H1 (cell line): ENCODE data around the gene TMEM179B. TPM values are rescaled to one million over a fixed set of nuclear protein-coding genes. Genes with fewer than 3 reads are reported as not detected.

Experiments used
- ASH2L ChIP-seq: fragments of 200-600, 300-600 bp; sonication (generic); IDR thresholded peaks from one replicate; pipeline ENCODE4 v1.7.1; 2017; ENCODE audit warnings: low read length
- HDAC2 ChIP-seq, 2 experiments: fragments of 300-600 bp in 1 of 2; sonication (generic) in 1 of 2; IDR thresholded peaks; 2 replicates each; pipeline ENCODE4 v1.6.1; 2011 to 2012; ENCODE audit warnings: low read depth in 2 of 2, low read length in 2 of 2, mild to moderate bottlenecking in 2 of 2, moderate library complexity in 2 of 2, borderline replicate concordance in 1 of 2, inconsistent platforms in 1 of 2
- MAFK ChIP-seq: IDR thresholded peaks from 2 replicates; pipeline ENCODE4 v1.6.1; 2012; ENCODE audit warnings: low read depth, mild to moderate bottlenecking, improper control_type of control experiment, low read length
- NANOG ChIP-seq: IDR thresholded peaks from 2 replicates; pipeline ENCODE4 v1.6.1; 2011; ENCODE audit warnings: low read length, low read depth, mild to moderate bottlenecking, inconsistent platforms; ENCODE audit not compliant: insufficient read depth, poor library complexity, severe bottlenecking
- POLR2A ChIP-seq, 2 experiments: IDR thresholded peaks; 1 replicate in 1 of 2; 2 replicates in 1 of 2; pipeline ENCODE4 v1.6.1; 2011; ENCODE audit warnings: low read depth in 2 of 2, low read length in 2 of 2, mild to moderate bottlenecking in 2 of 2; ENCODE audit errors: control extremely low read depth in 1 of 2
- RBBP5 ChIP-seq: IDR thresholded peaks from 2 replicates; pipeline ENCODE4 v1.7.1; 2012; ENCODE audit warnings: low read depth, mild to moderate bottlenecking, inconsistent platforms, low read length, moderate library complexity, borderline replicate concordance
- RFX5 ChIP-seq: IDR thresholded peaks from 2 replicates; pipeline ENCODE4 v1.6.1; 2011; ENCODE audit warnings: low read depth, low read length, improper control_type of control experiment, borderline replicate concordance
- SAP30 ChIP-seq: fragments of 300-600 bp; sonication (generic); IDR thresholded peaks from 2 replicates; pipeline ENCODE4 v1.7.1; 2012; ENCODE audit warnings: low read length, moderate library complexity, mild to moderate bottlenecking, inconsistent platforms; ENCODE audit not compliant: insufficient read depth, insufficient replicate concordance
- SIN3A ChIP-seq, 2 experiments: IDR thresholded peaks in 1 of 2; conservative IDR thresholded peaks in 1 of 2; 2 replicates each; pipeline ENCODE4 v1.6.1; 2011 to 2012; ENCODE audit warnings: low read length in 2 of 2, improper control_type of control experiment in 1 of 2, low read depth in 1 of 2, mild to moderate bottlenecking in 1 of 2
- SP1 ChIP-seq: IDR thresholded peaks from 2 replicates; pipeline ENCODE4 v1.6.1; 2011; ENCODE audit warnings: low read depth, low read length
- SP4 ChIP-seq: IDR thresholded peaks from 2 replicates; pipeline ENCODE4 v1.6.1; 2012; ENCODE audit warnings: low read length, inconsistent platforms
- SUZ12 ChIP-seq: fragments of 200-600 bp; sonication (generic); IDR thresholded peaks from 2 replicates; pipeline ENCODE4 v1.6.1; 2012; ENCODE audit warnings: mild to moderate bottlenecking, inconsistent platforms, low read length, moderate library complexity, mixed read lengths
- TBP ChIP-seq: IDR thresholded peaks from 2 replicates; pipeline ENCODE4 v1.6.1; 2011; ENCODE audit warnings: low read depth, low read length, improper control_type of control experiment
- polyA plus RNA-seq, 7 experiments: library from polyadenylated mRNA; depleted of rRNA in 3 of 7; stranded (reverse) in 5 of 7; unstranded in 2 of 7; fragments of >200 nt in 5 of 7; fragments of 200-250 nt in 2 of 7; gene quantifications; 1 replicate in 5 of 7; 2 replicates in 1 of 7; 4 replicates in 1 of 7; pipeline versions ENCODE4 v1.2.1 to v1.2.3, GENCODE V29; 2011 to 2013; ENCODE audit warnings: missing spikeins in 2 of 7, mixed read lengths in 2 of 7
- total RNA-seq: library from RNA; stranded (reverse); fragmentation: NEBNext Ultra II Directional; extraction: Animal tissue kit (Norgen Biotek cat#: 25700); gene quantifications from 2 replicates; pipeline ENCODE4 v1.2.1, GENCODE V29; 2021
- TF ChIP-seq, protein P1 (sequence below): IDR thresholded peaks from 2 replicates; pipeline ENCODE4 v1.6.1; 2011; ENCODE audit warnings: low read depth, mild to moderate bottlenecking, low read length; ENCODE audit not compliant: insufficient read depth
- TF ChIP-seq, protein P2 (sequence below): IDR thresholded peaks from 2 replicates; pipeline ENCODE4 v1.6.1; 2012; ENCODE audit warnings: inconsistent platforms

Gene TMEM179B
- total and polyA plus RNA-seq, 2 of the 8 experiments (the other 6 are each of a cell fraction or from before 2014, with no cell fraction given): 18.6 to 62.2 TPM

DNA sequence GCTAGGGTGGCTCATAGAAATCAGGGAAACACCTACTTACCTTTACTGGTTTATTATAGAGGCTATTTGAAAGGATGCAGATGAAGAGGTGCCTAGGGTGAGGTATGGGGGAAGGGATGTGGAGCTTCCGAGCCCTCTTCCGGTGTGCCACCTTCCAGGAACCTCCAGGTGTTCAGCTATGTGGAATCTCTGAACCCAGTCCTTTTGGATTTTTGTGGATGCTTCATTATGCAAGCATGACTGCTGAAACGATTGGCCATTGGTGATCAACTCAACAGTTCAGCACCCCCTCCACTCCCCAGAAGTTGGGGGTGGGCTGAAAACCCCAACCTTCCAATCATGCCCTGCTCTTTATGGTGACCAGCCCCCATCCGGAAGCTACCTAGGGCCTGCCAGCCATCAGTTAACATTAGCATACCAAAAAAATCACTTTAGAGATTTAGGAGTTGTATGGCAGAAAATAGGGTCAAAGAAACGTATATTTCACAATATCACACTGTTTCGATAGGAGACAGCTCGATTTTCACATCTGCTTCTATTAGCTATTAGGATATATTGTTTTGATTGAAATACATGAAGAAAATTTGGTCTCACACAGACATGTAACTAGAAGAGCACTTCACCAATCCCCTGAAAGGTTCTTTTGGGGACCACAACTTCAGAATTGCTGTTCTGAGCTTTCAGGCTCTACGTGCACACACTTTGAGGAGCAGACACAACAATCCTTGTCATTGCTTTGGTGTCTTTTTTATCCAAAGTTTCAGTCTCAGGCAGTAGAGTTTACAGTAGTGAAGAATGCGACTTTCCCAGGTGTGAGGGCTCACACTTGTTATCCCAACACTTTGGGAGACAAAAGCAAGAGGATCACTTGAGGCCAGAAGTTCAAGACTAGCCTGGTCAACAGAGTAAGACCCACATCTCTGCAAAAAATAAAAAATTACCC, 29.1 kb upstream of the TMEM179B start (continued):
- TF ChIP-seq SIN3A (conservative IDR thresholded peaks at IDR 0.05 in 1 of 2, IDR thresholded peaks at IDR 0.05 in 1 of 2; ENCODE audit: low read depth in 1 of 2, low read length in 2 of 2): peak in 1 of 2 experiments; percentile 55; a peak in 2 of 4 replicates
- TF ChIP-seq, protein P1, sequence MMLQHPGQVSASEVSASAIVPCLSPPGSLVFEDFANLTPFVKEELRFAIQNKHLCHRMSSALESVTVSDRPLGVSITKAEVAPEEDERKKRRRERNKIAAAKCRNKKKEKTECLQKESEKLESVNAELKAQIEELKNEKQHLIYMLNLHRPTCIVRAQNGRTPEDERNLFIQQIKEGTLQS: no peak
- peak in 1 of 2 experiments; percentile 47; a peak in 2 of 3 replicates for TF ChIP-seq POLR2A (IDR thresholded peaks at IDR 0.05; ENCODE audit: control extremely low read depth in 1 of 2, low read depth in 2 of 2, low read length in 2 of 2)
- peak; percentile 22 for TF ChIP-seq NANOG
- TF ChIP-seq SP1: peak; percentile 76; the same call in 1 of the 2 replicates
- no peak for TF ChIP-seq MAFK
- TF ChIP-seq SUZ12: no peak
- peak; percentile 55; the same call in 1 of the 2 replicates for TF ChIP-seq RBBP5
- TF ChIP-seq SAP30: no peak
- TF ChIP-seq, protein P2, sequence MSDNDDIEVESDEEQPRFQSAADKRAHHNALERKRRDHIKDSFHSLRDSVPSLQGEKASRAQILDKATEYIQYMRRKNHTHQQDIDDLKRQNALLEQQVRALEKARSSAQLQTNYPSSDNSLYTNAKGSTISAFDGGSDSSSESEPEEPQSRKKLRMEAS: 0 out of 2 replicates have a peak, but pooled peaks have one; percentile 16
- TF ChIP-seq TBP: peak; percentile 60
- peak; percentile 65 for TF ChIP-seq ASH2L
- TF ChIP-seq RFX5: no peak
- TF ChIP-seq HDAC2 (IDR thresholded peaks at IDR 0.05; ENCODE audit: borderline replicate concordance in 1 of 2, low read depth in 2 of 2, low read length in 2 of 2): peak in 1 of 2 experiments; percentile 66; a peak in 1 of 4 replicates
- 0 out of 2 replicates have a peak, but pooled peaks have one; percentile 20 for TF ChIP-seq SP4
- TF ChIP-seq, all 59 proteins: peak for 15
